ENCODE results near the gene FBRS. TPM values are rescaled to one million over a fixed set of nuclear protein-coding genes. Genes with fewer than 3 reads are reported as not detected.

FBRS gene

GRCh38 chr16:30711712-30712111 is 53.5 kb downstream of the FBRS start:
- H2BK15ac ChIP-seq (replicated peaks; ENCODE audit: low read depth): no peak overlapping the region
- H3K4me1 ChIP-seq (ENCODE audit: control insufficient read depth, low read depth, low read length): no peaks in the 10 kb centered on the region
- peaks cover 5% of the 10 kb centered on the region for H3K79me1 ChIP-seq (ENCODE audit: low read length)
- no peak overlapping the region for H4K8ac ChIP-seq (ENCODE audit: low read depth, low read length)
- DNase-seq: no peak
- no peak overlapping the region for H3K4me3 ChIP-seq (ENCODE audit: low read length)
- H3K56ac ChIP-seq (ENCODE audit: low read length): no peak overlapping the region
- no peaks in the 10 kb centered on the region for H3K27me3 ChIP-seq (ENCODE audit: insufficient read depth, low read length, poor library complexity)
- no peak overlapping the region for H3K4me2 ChIP-seq (ENCODE audit: low read length)
- H2BK5ac ChIP-seq (ENCODE audit: low read length): no peak overlapping the region
- no CpG with 5 or more reads among the region's 1 CpG for WGBS (ENCODE audit: extremely low coverage, insufficient coverage, low lambda C conversion rate)
- H2BK120ac ChIP-seq (ENCODE audit: low read depth, low read length): no peak overlapping the region
- H3K4ac ChIP-seq (ENCODE audit: low read depth, low read length): no peak overlapping the region
- no peak overlapping the region for H4K5ac ChIP-seq (ENCODE audit: low read length)
- H3K18ac ChIP-seq (ENCODE audit: low read length): no peak overlapping the region
- no peak overlapping the region for H2AK5ac ChIP-seq (ENCODE audit: low read length)
- H3K27ac ChIP-seq (ENCODE audit: low read depth, low read length): no peak overlapping the region
- H3K36me3 ChIP-seq (ENCODE audit: control insufficient read depth, insufficient read depth, low read length): peaks cover 50% of the 10 kb centered on the region
- peaks cover 2% of the 10 kb centered on the region for H3K79me2 ChIP-seq (ENCODE audit: control insufficient read depth, insufficient read depth, low read length)
- no peak overlapping the region for H3K23ac ChIP-seq (ENCODE audit: low read length)
- H3K9ac ChIP-seq (ENCODE audit: low read length): no peak overlapping the region

- Histone ChIP-seq H2BK15ac (replicated peaks; ENCODE audit: low read depth) (no peak overlapping the region), H3K18ac (ENCODE audit: low read length) (no peak overlapping the region), H2BK5ac (ENCODE audit: low read length) (no peak overlapping the region), H2BK120ac (ENCODE audit: low read depth, low read length) (no peak overlapping the region), H3K79me2 (ENCODE audit: control insufficient read depth, insufficient read depth, low read length) (peaks cover 2% of the 10 kb centered on the region), H3K56ac (ENCODE audit: low read length) (no peak overlapping the region), H2AK5ac (ENCODE audit: low read length) (no peak overlapping the region), H3K79me1 (ENCODE audit: low read length) (peaks cover 1% of the 10 kb centered on the region), H3K9ac (ENCODE audit: low read length) (no peak overlapping the region), H3K4ac (ENCODE audit: low read depth, low read length) (no peak overlapping the region), H3K4me1 (ENCODE audit: control insufficient read depth, low read depth, low read length) (no peaks in the 10 kb centered on the region), H4K5ac (ENCODE audit: low read length) (no peak overlapping the region), H3K27me3 (ENCODE audit: insufficient read depth, low read length, poor library complexity) (no peaks in the 10 kb centered on the region), H3K4me3 (ENCODE audit: low read length) (no peak overlapping the region), H4K8ac (ENCODE audit: low read depth, low read length) (no peak overlapping the region), H3K23ac (ENCODE audit: low read length) (no peak overlapping the region), H3K27ac (ENCODE audit: low read depth, low read length) (no peak overlapping the region), H3K4me2 (ENCODE audit: low read length) (no peak overlapping the region), H3K36me3 (ENCODE audit: control insufficient read depth, insufficient read depth, low read length) (peaks cover 39% of the 10 kb centered on the region)
- WGBS (ENCODE audit: extremely low coverage, insufficient coverage, low lambda C conversion rate): no CpG with 5 or more reads among the region's 17 CpGs
- DNase-seq: no peak
These were observed 57.7 kb downstream of the FBRS start for GRCh38 chr16:30715750-30716445.

DNA sequence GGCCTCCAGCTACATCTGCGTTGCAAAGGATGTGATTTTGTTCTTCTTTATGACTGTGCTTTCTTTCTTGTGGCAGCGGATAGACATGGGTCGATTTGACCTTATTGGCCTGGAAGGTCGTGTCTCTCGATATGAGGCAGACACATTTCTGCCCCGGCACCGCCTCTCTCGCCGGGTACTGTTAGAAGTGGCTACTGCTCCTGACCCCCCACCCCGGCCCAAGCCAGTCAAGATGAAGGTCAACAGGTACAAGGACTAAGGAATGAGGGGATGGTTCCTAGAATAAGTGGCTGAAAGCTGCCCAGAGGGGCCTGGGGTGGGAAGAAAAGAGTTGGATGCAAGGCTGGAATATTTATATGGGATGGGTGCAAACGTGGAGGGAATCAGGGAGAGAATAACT is 61.9 kb downstream of the FBRS start:
- peaks cover 2% of the 10 kb centered on the region for H3K79me2 ChIP-seq (ENCODE audit: control insufficient read depth, insufficient read depth, low read length)
- DNase-seq: no peak
- H3K4me2 ChIP-seq (ENCODE audit: low read length): no peak overlapping the region
- no peak overlapping the region for H2BK120ac ChIP-seq (ENCODE audit: low read depth, low read length)
- H2BK15ac ChIP-seq (replicated peaks; ENCODE audit: low read depth): no peak overlapping the region
- no peak overlapping the region for H3K27ac ChIP-seq (ENCODE audit: low read depth, low read length)
- no peaks in the 10 kb centered on the region for H3K4me1 ChIP-seq (ENCODE audit: control insufficient read depth, low read depth, low read length)
- H2AK5ac ChIP-seq (ENCODE audit: low read length): no peak overlapping the region
- H2BK5ac ChIP-seq (ENCODE audit: low read length): no peak overlapping the region
- no peak overlapping the region for H3K4ac ChIP-seq (ENCODE audit: low read depth, low read length)
- H4K5ac ChIP-seq (ENCODE audit: low read length): no peak overlapping the region
- no peak overlapping the region for H4K8ac ChIP-seq (ENCODE audit: low read depth, low read length)
- H3K23ac ChIP-seq (ENCODE audit: low read length): no peak overlapping the region
- WGBS (ENCODE audit: extremely low coverage, insufficient coverage, low lambda C conversion rate): no CpG with 5 or more reads among the region's 11 CpGs
- H3K9ac ChIP-seq (ENCODE audit: low read length): no peak overlapping the region
- H3K79me1 ChIP-seq (ENCODE audit: low read length): peaks cover 3% of the 10 kb centered on the region
- no peak overlapping the region for H3K56ac ChIP-seq (ENCODE audit: low read length)
- peaks cover 43% of the 10 kb centered on the region for H3K36me3 ChIP-seq (ENCODE audit: control insufficient read depth, insufficient read depth, low read length)
- H3K18ac ChIP-seq (ENCODE audit: low read length): no peak overlapping the region
- H3K27me3 ChIP-seq (ENCODE audit: insufficient read depth, low read length, poor library complexity): no peaks in the 10 kb centered on the region
- H3K4me3 ChIP-seq (ENCODE audit: low read length): no peak overlapping the region

Small RNA genes within 50 kb of the gene (small RNA-seq; reads per million reads assigned to genes)
- gene AC093249.1 (ENCODE audit: insufficient read depth) (not detected), gene RNU6-1043P (ENCODE audit: insufficient read depth) (not detected), gene RNU6-416P (ENCODE audit: insufficient read depth) (not detected), gene SNORA30 (ENCODE audit: insufficient read depth) (3.6 reads per million, percentile 56 among the genes with 10 or more reads in this experiment)

All from mesendoderm (in vitro differentiated cells).